ENCODE results near the gene GLYAT.

The GLYAT gene

DNA sequence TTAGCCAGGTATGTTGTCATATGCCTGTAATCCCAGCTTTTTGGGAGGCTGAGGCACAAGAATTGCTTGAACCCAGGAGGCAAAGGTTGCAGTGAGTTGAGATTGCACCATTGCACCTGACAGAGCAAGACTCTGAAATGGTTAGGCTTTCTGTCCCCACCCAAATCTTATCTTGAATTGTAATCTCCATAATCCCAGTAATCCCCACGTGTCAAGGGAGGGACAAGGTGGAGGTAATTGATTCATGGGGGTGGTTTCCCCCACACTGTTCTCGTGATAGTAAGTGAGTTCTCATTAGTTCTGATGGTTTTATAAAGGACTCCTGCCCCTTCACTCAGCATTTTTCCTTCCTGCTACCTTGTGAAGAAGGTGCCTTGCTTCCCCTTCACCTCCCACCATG, 37.6 kb upstream of the GLYAT start:
- TF ChIP-seq FOXM1 (IDR thresholded peaks at IDR 0.05; ENCODE audit: borderline replicate concordance) (no peak), TARDBP (IDR thresholded peaks at IDR 0.05) (no peak), ZNF384 (IDR thresholded peaks at IDR 0.05) (no peak), CTBP1 (IDR thresholded peaks at IDR 0.05; ENCODE audit: borderline replicate concordance) (no peak), HDGF (IDR thresholded peaks at IDR 0.05; ENCODE audit: borderline replicate concordance) (no peak), L3MBTL2 (conservative IDR thresholded peaks at IDR 0.05) (no peak), SP1 (IDR thresholded peaks at IDR 0.05) (no peak), FOXK2 (IDR thresholded peaks at IDR 0.05) (no peak), FOXA1 (IDR thresholded peaks at IDR 0.05) (no peak)
- TF ChIP-seq, protein P1, sequence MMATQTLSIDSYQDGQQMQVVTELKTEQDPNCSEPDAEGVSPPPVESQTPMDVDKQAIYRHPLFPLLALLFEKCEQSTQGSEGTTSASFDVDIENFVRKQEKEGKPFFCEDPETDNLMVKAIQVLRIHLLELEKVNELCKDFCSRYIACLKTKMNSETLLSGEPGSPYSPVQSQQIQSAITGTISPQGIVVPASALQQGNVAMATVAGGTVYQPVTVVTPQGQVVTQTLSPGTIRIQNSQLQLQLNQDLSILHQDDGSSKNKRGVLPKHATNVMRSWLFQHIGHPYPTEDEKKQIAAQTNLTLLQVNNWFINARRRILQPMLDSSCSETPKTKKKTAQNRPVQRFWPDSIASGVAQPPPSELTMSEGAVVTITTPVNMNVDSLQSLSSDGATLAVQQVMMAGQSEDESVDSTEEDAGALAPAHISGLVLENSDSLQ (IDR thresholded peaks at IDR 0.05): no peak
- DNase-seq (ENCODE audit: extremely low spot score): no peak
- ChIA-PET CTCF (no interaction called here), POLR2A (no interaction called here)

DNA sequence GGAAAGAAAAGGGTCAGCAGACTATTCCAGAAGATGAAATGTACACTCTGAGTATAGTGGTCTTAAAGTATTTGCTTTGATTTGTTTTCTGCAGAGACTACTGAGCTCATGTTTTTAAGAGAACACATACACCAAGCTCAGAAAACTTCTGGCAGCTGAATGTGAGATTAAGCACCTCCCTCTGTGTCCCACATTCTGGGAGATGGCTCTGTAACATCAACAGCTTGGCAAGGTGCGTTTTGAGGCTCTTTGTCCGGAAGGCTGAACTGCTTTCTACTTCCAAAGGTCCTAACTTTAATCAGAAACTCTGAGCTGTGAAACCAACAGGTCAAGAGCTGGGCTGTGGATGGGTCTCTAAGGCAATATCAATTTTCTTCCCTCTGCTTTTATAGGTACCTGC, 36.4 kb upstream of the GLYAT start:
- TF ChIP-seq, protein P1 (IDR thresholded peaks at IDR 0.05): no peak
- TF ChIP-seq ARNT (IDR thresholded peaks at IDR 0.05): no peak
- no peak for TF ChIP-seq NFRKB (IDR thresholded peaks at IDR 0.05)
- no peak for TF ChIP-seq ELF4 (IDR thresholded peaks at IDR 0.05)
- no peak for TF ChIP-seq HDGF (IDR thresholded peaks at IDR 0.05; ENCODE audit: borderline replicate concordance)
- TF ChIP-seq SUZ12 (IDR thresholded peaks at IDR 0.05): no peak
- TF ChIP-seq L3MBTL2 (conservative IDR thresholded peaks at IDR 0.05): no peak
- no peak for TF ChIP-seq CTBP1 (IDR thresholded peaks at IDR 0.05; ENCODE audit: borderline replicate concordance)
- TF ChIP-seq FOXK2 (IDR thresholded peaks at IDR 0.05): no peak
- no peak for TF ChIP-seq BHLHE40 (IDR thresholded peaks at IDR 0.05; ENCODE audit: borderline replicate concordance)
- no peak for TF ChIP-seq FOXA1 (IDR thresholded peaks at IDR 0.05)
- TF ChIP-seq LEF1 (IDR thresholded peaks at IDR 0.05; ENCODE audit: borderline replicate concordance): no peak
- TF ChIP-seq FOXM1 (IDR thresholded peaks at IDR 0.05; ENCODE audit: borderline replicate concordance): no peak
- TF ChIP-seq TARDBP (IDR thresholded peaks at IDR 0.05): no peak
- TF ChIP-seq ZNF384 (IDR thresholded peaks at IDR 0.05): no peak
- no peak for TF ChIP-seq SP1 (IDR thresholded peaks at IDR 0.05)
- ChIA-PET CTCF (interaction anchor here (0.6 kb wide), 1 partner anchor 18 kb away, joined by 3 read pairs; no protein-coding TSS in a partner anchor), POLR2A (no interaction called here)
- no peak for DNase-seq (ENCODE audit: extremely low spot score)

DNA sequence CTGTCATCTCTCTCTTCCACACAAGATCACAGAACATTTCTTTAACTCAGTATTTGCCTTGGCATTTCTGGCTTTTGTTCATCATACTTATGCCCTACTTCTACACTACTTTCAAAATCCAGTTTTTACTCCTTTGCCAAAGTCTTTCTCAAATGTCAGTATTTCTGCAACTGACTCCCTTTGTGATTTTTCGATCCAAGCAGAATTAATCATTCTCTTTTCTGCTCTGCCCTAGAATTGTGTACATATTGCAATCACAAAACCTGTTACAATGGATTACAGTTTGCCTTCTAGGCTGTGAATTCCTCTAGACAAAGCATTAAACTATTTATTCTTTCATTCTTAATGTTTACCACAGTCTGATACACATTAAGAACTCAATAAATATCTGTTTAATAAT, 33.3 kb upstream of the GLYAT start:
- POLR2A ChIA-PET: no interaction called here
- TF ChIP-seq BHLHE40 (IDR thresholded peaks at IDR 0.05; ENCODE audit: borderline replicate concordance) (no peak), NFRKB (IDR thresholded peaks at IDR 0.05) (no peak), TARDBP (IDR thresholded peaks at IDR 0.05) (no peak), SP1 (IDR thresholded peaks at IDR 0.05) (no peak), SUZ12 (IDR thresholded peaks at IDR 0.05) (no peak), FOXM1 (IDR thresholded peaks at IDR 0.05; ENCODE audit: borderline replicate concordance) (no peak), LEF1 (IDR thresholded peaks at IDR 0.05; ENCODE audit: borderline replicate concordance) (no peak), CTBP1 (IDR thresholded peaks at IDR 0.05; ENCODE audit: borderline replicate concordance) (no peak), HDGF (IDR thresholded peaks at IDR 0.05; ENCODE audit: borderline replicate concordance) (no peak), ELF4 (IDR thresholded peaks at IDR 0.05) (no peak), ARNT (IDR thresholded peaks at IDR 0.05) (no peak), FOXA1 (IDR thresholded peaks at IDR 0.05) (no peak), ZNF384 (IDR thresholded peaks at IDR 0.05) (no peak), L3MBTL2 (conservative IDR thresholded peaks at IDR 0.05) (no peak), FOXK2 (IDR thresholded peaks at IDR 0.05) (no peak)
- TF ChIP-seq, protein P1 (IDR thresholded peaks at IDR 0.05): no peak
- CTCF ChIA-PET: no interaction called here
- DNase-seq (ENCODE audit: extremely low spot score): no peak

DNA sequence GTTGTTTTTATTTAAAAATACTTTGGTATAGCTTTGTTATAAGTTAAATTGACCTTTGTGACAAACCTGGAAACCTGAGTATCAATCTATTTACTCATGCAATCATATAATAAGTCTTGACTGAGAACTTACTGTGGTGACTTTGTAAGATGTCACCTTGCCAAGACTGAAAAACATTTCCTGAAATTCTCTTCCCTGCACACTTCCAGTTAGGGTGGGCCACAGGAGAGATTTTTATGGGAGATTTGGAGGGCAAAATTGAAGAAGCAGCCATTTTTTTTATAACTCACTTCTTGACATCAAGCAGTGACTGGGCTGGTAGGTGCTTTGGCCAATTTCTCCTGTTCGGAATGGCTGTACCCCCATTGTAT, 31.4 kb upstream of the GLYAT start:
- TF ChIP-seq, protein P1 (IDR thresholded peaks at IDR 0.05): no peak
- TF ChIP-seq SP1 (IDR thresholded peaks at IDR 0.05): no peak
- TF ChIP-seq FOXM1 (IDR thresholded peaks at IDR 0.05; ENCODE audit: borderline replicate concordance): no peak
- no peak for TF ChIP-seq ARNT (IDR thresholded peaks at IDR 0.05)
- TF ChIP-seq CTBP1 (IDR thresholded peaks at IDR 0.05; ENCODE audit: borderline replicate concordance): no peak
- no peak for TF ChIP-seq FOXA1 (IDR thresholded peaks at IDR 0.05)
- no peak for TF ChIP-seq FOXK2 (IDR thresholded peaks at IDR 0.05)
- TF ChIP-seq ELF4 (IDR thresholded peaks at IDR 0.05): no peak
- TF ChIP-seq SUZ12 (IDR thresholded peaks at IDR 0.05): no peak
- no peak for TF ChIP-seq L3MBTL2 (conservative IDR thresholded peaks at IDR 0.05)
- no peak for TF ChIP-seq NFRKB (IDR thresholded peaks at IDR 0.05)
- TF ChIP-seq TARDBP (IDR thresholded peaks at IDR 0.05): no peak
- no peak for TF ChIP-seq ZNF384 (IDR thresholded peaks at IDR 0.05)
- no peak for TF ChIP-seq BHLHE40 (IDR thresholded peaks at IDR 0.05; ENCODE audit: borderline replicate concordance)
- TF ChIP-seq HDGF (IDR thresholded peaks at IDR 0.05; ENCODE audit: borderline replicate concordance): no peak
- TF ChIP-seq LEF1 (IDR thresholded peaks at IDR 0.05; ENCODE audit: borderline replicate concordance): no peak
- DNase-seq (ENCODE audit: extremely low spot score): no peak
- ChIA-PET POLR2A (no interaction called here), CTCF (no interaction called here)

DNA sequence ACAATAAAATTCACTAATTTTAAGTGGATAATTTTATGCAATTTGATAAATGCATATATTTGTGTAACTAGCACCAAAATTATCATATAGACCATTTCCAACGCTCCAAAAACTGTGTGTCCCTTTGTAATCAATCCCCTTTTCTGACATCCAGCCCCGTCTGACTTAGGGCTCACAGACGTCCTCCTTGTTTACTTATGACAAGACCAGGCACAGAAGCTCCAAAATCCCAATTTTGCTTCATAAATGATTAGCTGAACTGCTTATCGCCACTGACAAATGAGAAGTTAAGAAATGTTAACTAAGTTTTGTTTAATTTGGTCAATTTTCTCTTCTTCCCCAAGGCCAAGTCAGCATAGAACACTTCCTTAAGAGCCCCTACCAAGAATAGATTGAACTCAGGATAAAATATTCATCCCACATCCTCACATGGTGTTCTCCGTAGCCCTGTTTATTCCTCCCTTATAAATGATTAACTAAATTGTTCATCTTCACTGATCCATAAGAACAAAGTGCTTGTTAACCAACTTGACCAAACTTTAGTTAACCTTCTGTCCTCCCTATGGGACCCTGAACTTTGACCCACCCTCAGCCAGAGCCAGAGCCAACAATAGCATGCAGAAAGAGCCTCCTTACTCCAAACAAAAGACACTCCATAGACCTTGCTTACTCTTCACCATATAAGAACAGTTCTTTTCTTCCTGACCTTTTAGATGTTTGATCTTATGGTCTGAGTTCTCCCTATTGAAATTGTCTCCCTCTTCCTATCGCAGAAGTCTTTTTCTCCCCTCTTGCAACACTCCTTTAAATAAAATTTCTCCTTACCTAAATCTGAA, 30.8 kb upstream of the GLYAT start:
- no peak for DNase-seq (ENCODE audit: extremely low spot score)
- ChIA-PET CTCF (no interaction called here), POLR2A (no interaction called here)
- TF ChIP-seq BHLHE40 (IDR thresholded peaks at IDR 0.05; ENCODE audit: borderline replicate concordance) (no peak), CTBP1 (IDR thresholded peaks at IDR 0.05; ENCODE audit: borderline replicate concordance) (no peak), SUZ12 (IDR thresholded peaks at IDR 0.05) (no peak), ELF4 (IDR thresholded peaks at IDR 0.05) (no peak), L3MBTL2 (conservative IDR thresholded peaks at IDR 0.05) (no peak), ARNT (IDR thresholded peaks at IDR 0.05) (no peak), LEF1 (IDR thresholded peaks at IDR 0.05; ENCODE audit: borderline replicate concordance) (no peak), ZNF384 (IDR thresholded peaks at IDR 0.05) (no peak), FOXA1 (IDR thresholded peaks at IDR 0.05) (no peak), NFRKB (IDR thresholded peaks at IDR 0.05) (no peak), HDGF (IDR thresholded peaks at IDR 0.05; ENCODE audit: borderline replicate concordance) (no peak), TARDBP (IDR thresholded peaks at IDR 0.05) (no peak), FOXK2 (IDR thresholded peaks at IDR 0.05) (no peak), FOXM1 (IDR thresholded peaks at IDR 0.05; ENCODE audit: borderline replicate concordance) (no peak)
- TF ChIP-seq, protein P1 (IDR thresholded peaks at IDR 0.05): no peak
